HEK293 (cell line): ENCODE measurements around the gene PAK2.

ENCODE experiments used
- CTCF ChIA-PET: fragments of 350-600 bp; formaldehyde crosslinking; extraction: SDS; loops from one replicate; lab custom pipeline; 2021; ENCODE audit warnings: antibody characterized with exemption; lab: Yijun Ruan, JAX
- POLR2A ChIA-PET: fragments of 300-600 bp; formaldehyde crosslinking; extraction: SDS; loops from one replicate; lab custom pipeline; 2020; ENCODE audit warnings: antibody characterized with exemption, inconsistent platforms; lab: Yijun Ruan, JAX
- H3K27ac ChIP-seq: fragments of 200-500 bp; sonication (Bioruptor generic); 2 replicates; pipeline ENCODE4 v1.5.1; 2014; ENCODE audit warnings: low read depth, low read length, control low read depth, inconsistent platforms; ENCODE audit errors: extremely low read depth
- H3K36me3 ChIP-seq, 2 experiments: fragments of 200-500 bp in 1 of 2; sonication (Bioruptor generic) in 1 of 2; 1 replicate in 1 of 2; 2 replicates in 1 of 2; pipeline ENCODE4 v1.5.1; 2014 to 2017; ENCODE audit warnings: inconsistent platforms in 2 of 2, low read length in 2 of 2; ENCODE audit not compliant: control insufficient read depth in 2 of 2, insufficient read depth in 1 of 2
- H3K4me1 ChIP-seq: fragments of 200-500 bp; sonication (Bioruptor generic); 2 replicates; pipeline ENCODE4 v1.5.1; 2014; ENCODE audit warnings: mild to moderate bottlenecking, low read length, inconsistent platforms; ENCODE audit not compliant: control insufficient read depth, insufficient read depth
- H3K4me3 ChIP-seq: 2 replicates; pipeline ENCODE4 v1.5.1; 2011; ENCODE audit warnings: low read depth, mild to moderate bottlenecking, control low read depth, low read length, moderate library complexity
- H3K9me3 ChIP-seq: fragments of 200-500 bp; sonication (Bioruptor generic); 2 replicates; pipeline ENCODE4 v1.5.1; 2014; ENCODE audit warnings: low read depth, low read length, inconsistent platforms; ENCODE audit not compliant: control insufficient read depth, insufficient read depth
- GFI1B ChIP-seq: fragments of 450-650 bp; formaldehyde crosslinking; IDR thresholded peaks from 2 replicates; pipeline ENCODE4 v1.5.1; 2016; ENCODE audit warnings: missing biosample characterization, missing genetic modification characterization
- IKZF3 ChIP-seq: fragments of 450-650 bp; IDR thresholded peaks from 2 replicates; pipeline ENCODE4 v1.5.0; 2018; ENCODE audit warnings: missing biosample characterization, mild to moderate bottlenecking, missing genetic modification characterization, moderate library complexity
- KLF16 ChIP-seq: fragments of 450-650 bp; formaldehyde crosslinking; IDR thresholded peaks from 2 replicates; pipeline ENCODE4 v1.5.1; 2017; ENCODE audit warnings: missing biosample characterization, missing genetic modification characterization
- OSR2 ChIP-seq: fragments of 450-650 bp; formaldehyde crosslinking; IDR thresholded peaks from 2 replicates; pipeline ENCODE4 v1.5.1; 2016; ENCODE audit warnings: missing biosample characterization, missing genetic modification characterization
- SCRT1 ChIP-seq: fragments of 450-650 bp; formaldehyde crosslinking; IDR thresholded peaks from 2 replicates; pipeline ENCODE4 v1.5.1; 2016; ENCODE audit warnings: missing biosample characterization, missing genetic modification characterization, borderline replicate concordance
- SP2 ChIP-seq: fragments of 450-650 bp; formaldehyde crosslinking; IDR thresholded peaks from 2 replicates; pipeline ENCODE4 v1.5.1; 2016; ENCODE audit warnings: missing biosample characterization, missing genetic modification characterization
- TRIM28 ChIP-seq: IDR thresholded peaks from 2 replicates; pipeline ENCODE4 v1.6.1; 2011; ENCODE audit warnings: low read length, control low read depth, borderline replicate concordance
- YY1 ChIP-seq: fragments of 450-650 bp; formaldehyde crosslinking; IDR thresholded peaks from 2 replicates; pipeline ENCODE4 v1.5.1; 2018; ENCODE audit warnings: missing biosample characterization, missing genetic modification characterization
- ZBTB17 ChIP-seq: fragments of 450-650 bp; formaldehyde crosslinking; IDR thresholded peaks from 2 replicates; pipeline ENCODE4 v1.5.1; 2016; ENCODE audit warnings: missing biosample characterization, missing genetic modification characterization
- ZFP3 ChIP-seq: fragments of 450-650 bp; formaldehyde crosslinking; IDR thresholded peaks from 2 replicates; pipeline ENCODE4 v1.5.1; 2016; ENCODE audit warnings: low read depth, missing biosample characterization, missing genetic modification characterization
- ZFP37 ChIP-seq: fragments of 450-650 bp; formaldehyde crosslinking; IDR thresholded peaks from 2 replicates; pipeline ENCODE4 v1.5.1; 2016; ENCODE audit warnings: missing biosample characterization, missing genetic modification characterization
- ZIC2 ChIP-seq: fragments of 450-650 bp; formaldehyde crosslinking; IDR thresholded peaks from 2 replicates; pipeline ENCODE4 v1.5.1; 2016; ENCODE audit warnings: missing biosample characterization, missing genetic modification characterization
- ZNF112 ChIP-seq: fragments of 450-650 bp; formaldehyde crosslinking; IDR thresholded peaks from 2 replicates; pipeline ENCODE4 v1.5.0; 2017; ENCODE audit warnings: missing biosample characterization, missing genetic modification characterization
- ZNF114 ChIP-seq: fragments of 450-650 bp; formaldehyde crosslinking; IDR thresholded peaks from 2 replicates; pipeline ENCODE4 v1.5.0; 2017; ENCODE audit warnings: missing biosample characterization, missing genetic modification characterization
- ZNF146 ChIP-seq: fragments of 450-650 bp; formaldehyde crosslinking; IDR thresholded peaks from 2 replicates; pipeline ENCODE4 v1.5.1; 2016; ENCODE audit warnings: missing biosample characterization, missing genetic modification characterization
- ZNF239 ChIP-seq: fragments of 450-650 bp; formaldehyde crosslinking; IDR thresholded peaks from 2 replicates; pipeline ENCODE4 v1.5.1; 2016; ENCODE audit warnings: missing biosample characterization, missing genetic modification characterization
- ZNF324 ChIP-seq: fragments of 450-650 bp; formaldehyde crosslinking; IDR thresholded peaks from 2 replicates; pipeline ENCODE4 v1.5.1; 2016; ENCODE audit warnings: missing biosample characterization, missing genetic modification characterization
- ZNF335 ChIP-seq: fragments of 450-650 bp; formaldehyde crosslinking; conservative IDR thresholded peaks from 2 replicates; pipeline ENCODE4 v1.5.1; 2016; ENCODE audit warnings: missing biosample characterization, missing genetic modification characterization
- ZNF341 ChIP-seq: fragments of 450-650 bp; formaldehyde crosslinking; IDR thresholded peaks from 2 replicates; pipeline ENCODE4; 2016; ENCODE audit warnings: low read depth, missing biosample characterization, missing genetic modification characterization
- ZNF350 ChIP-seq: fragments of 450-650 bp; formaldehyde crosslinking; IDR thresholded peaks from 2 replicates; pipeline ENCODE4 v1.5.0; 2017; ENCODE audit warnings: missing biosample characterization, mild to moderate bottlenecking, missing genetic modification characterization
- ZNF394 ChIP-seq: fragments of 450-650 bp; formaldehyde crosslinking; IDR thresholded peaks from 2 replicates; pipeline ENCODE4 v1.5.1; 2016; ENCODE audit warnings: missing biosample characterization, missing genetic modification characterization, mild to moderate bottlenecking, moderate library complexity, borderline replicate concordance
- ZNF433 ChIP-seq: fragments of 450-650 bp; formaldehyde crosslinking; IDR thresholded peaks from 2 replicates; pipeline ENCODE4 v1.5.1; 2016; ENCODE audit warnings: missing biosample characterization, missing genetic modification characterization, low read depth
- ZNF529 ChIP-seq: fragments of 450-650 bp; formaldehyde crosslinking; IDR thresholded peaks from 2 replicates; pipeline ENCODE4 v1.5.1; 2017; ENCODE audit warnings: missing genetic modification characterization, missing biosample characterization; ENCODE audit not compliant: insufficient replicate concordance
- ZNF530 ChIP-seq: fragments of 450-650 bp; formaldehyde crosslinking; IDR thresholded peaks from 2 replicates; pipeline ENCODE4 v1.5.1; 2016; ENCODE audit warnings: low read depth, missing biosample characterization, missing genetic modification characterization
- ZNF571 ChIP-seq: fragments of 450-650 bp; formaldehyde crosslinking; IDR thresholded peaks from 2 replicates; pipeline ENCODE4 v1.5.0; 2017; ENCODE audit warnings: missing biosample characterization, missing genetic modification characterization
- ZNF585B ChIP-seq: fragments of 450-650 bp; formaldehyde crosslinking; IDR thresholded peaks from 2 replicates; pipeline ENCODE4 v1.5.1; 2016; ENCODE audit warnings: missing biosample characterization, missing genetic modification characterization
- ZNF596 ChIP-seq: fragments of 450-650 bp; IDR thresholded peaks from 2 replicates; pipeline ENCODE4 v1.5.0; 2018; ENCODE audit warnings: missing biosample characterization, mild to moderate bottlenecking, missing genetic modification characterization, moderate library complexity
- ZNF600 ChIP-seq: fragments of 450-650 bp; formaldehyde crosslinking; IDR thresholded peaks from 2 replicates; pipeline ENCODE4 v1.5.1; 2016; ENCODE audit warnings: missing biosample characterization, missing genetic modification characterization
- ZNF629 ChIP-seq: fragments of 450-650 bp; formaldehyde crosslinking; IDR thresholded peaks from 2 replicates; pipeline ENCODE4 v1.5.1; 2017; ENCODE audit warnings: missing biosample characterization, missing genetic modification characterization
- ZNF701 ChIP-seq: fragments of 450-650 bp; formaldehyde crosslinking; IDR thresholded peaks from 2 replicates; pipeline ENCODE4 v1.5.1; 2016; ENCODE audit warnings: missing biosample characterization, missing genetic modification characterization
- TF ChIP-seq, protein P1 (sequence below): sonication (generic); formaldehyde crosslinking; IDR thresholded peaks from 2 replicates; pipeline ENCODE4 v1.8.1; 2022; ENCODE audit warnings: mild to moderate bottlenecking, moderate library complexity, missing genetic modification reagents
- TF ChIP-seq, protein P2 (sequence below): fragments of 450-650 bp; formaldehyde crosslinking; IDR thresholded peaks from 2 replicates; pipeline ENCODE4 v1.5.1; 2016; ENCODE audit warnings: missing biosample characterization, missing genetic modification characterization

PAK2 gene

DNA sequence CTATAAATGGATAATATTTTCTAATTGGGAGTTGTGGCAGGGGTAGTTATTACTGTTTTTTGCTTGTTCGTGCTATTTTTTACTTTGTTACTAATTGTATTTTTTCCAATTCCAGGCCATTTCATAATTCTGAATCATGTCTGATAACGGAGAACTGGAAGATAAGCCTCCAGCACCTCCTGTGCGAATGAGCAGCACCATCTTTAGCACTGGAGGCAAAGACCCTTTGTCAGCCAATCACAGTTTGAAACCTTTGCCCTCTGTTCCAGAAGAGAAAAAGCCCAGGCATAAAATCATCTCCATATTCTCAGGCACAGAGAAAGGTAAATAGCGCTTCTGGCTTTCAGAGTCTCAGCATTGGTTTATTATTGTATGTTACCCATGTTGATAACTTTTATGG, 42.9 kb downstream of the PAK2 start:
- Histone ChIP-seq H3K27ac (no peak overlapping the region), H3K36me3 (peaks cover 0 to 25% of the 10 kb centered on the region in 2 experiments; a peak in 2 of 3 replicates), H3K4me1 (peaks cover 1% of the 10 kb centered on the region; the same call in 1 of the 2 replicates), H3K4me3 (no peak overlapping the region), H3K9me3 (no peaks in the 10 kb centered on the region)
- ChIA-PET CTCF (no interaction called here), POLR2A (no interaction called here)
- TF ChIP-seq ZNF350 (tag by site-specific recombination) (no peak), ZNF529 (no peak), ZNF146 (tag by site-specific recombination) (no peak), ZNF324 (tag by site-specific recombination) (no peak), ZNF530 (tag by site-specific recombination) (no peak)
- TF ChIP-seq, protein P1, sequence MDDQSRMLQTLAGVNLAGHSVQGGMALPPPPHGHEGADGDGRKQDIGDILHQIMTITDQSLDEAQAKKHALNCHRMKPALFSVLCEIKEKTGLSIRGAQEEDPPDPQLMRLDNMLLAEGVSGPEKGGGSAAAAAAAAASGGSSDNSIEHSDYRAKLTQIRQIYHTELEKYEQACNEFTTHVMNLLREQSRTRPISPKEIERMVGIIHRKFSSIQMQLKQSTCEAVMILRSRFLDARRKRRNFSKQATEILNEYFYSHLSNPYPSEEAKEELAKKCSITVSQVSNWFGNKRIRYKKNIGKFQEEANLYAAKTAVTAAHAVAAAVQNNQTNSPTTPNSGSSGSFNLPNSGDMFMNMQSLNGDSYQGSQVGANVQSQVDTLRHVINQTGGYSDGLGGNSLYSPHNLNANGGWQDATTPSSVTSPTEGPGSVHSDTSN (CRISPR knock-in tag), result no peak

DNA sequence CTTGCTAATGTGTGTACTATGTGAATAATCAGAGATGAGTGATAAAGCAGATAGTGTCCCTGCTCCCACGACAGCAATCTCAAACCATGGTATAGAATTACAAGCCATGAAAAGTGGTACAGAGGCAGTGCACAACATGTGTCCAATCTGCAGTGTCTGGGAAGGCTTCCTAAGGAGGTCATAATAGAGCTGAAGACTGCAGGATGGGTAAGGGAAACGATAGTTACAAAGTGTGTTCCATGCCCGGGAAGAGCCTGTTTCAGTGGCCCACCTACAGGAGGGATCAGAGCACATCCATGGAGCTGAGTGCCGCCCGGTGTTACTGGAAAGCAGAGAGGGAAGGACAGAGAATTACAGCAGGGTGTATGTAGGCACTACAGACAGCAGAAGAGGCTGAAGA, 48.9 kb downstream of the PAK2 start:
- Histone ChIP-seq H3K9me3 (no peaks in the 10 kb centered on the region), H3K27ac (no peak overlapping the region), H3K4me1 (peaks cover 6% of the 10 kb centered on the region), H3K36me3 (peaks cover 0 to 17% of the 10 kb centered on the region in 2 experiments; a peak in 2 of 3 replicates), H3K4me3 (no peak overlapping the region)
- TF ChIP-seq ZNF585B (tag by site-specific recombination) (no peak), ZNF600 (tag by site-specific recombination) (peak; percentile 85), SCRT1 (0 out of 2 replicates have a peak, but pooled peaks have one; percentile 65), ZNF341 (tag by site-specific recombination) (peak; percentile 31; the same call in 1 of the 2 replicates), KLF16 (no peak), ZBTB17 (tag by site-specific recombination) (peak; percentile 83), ZNF146 (tag by site-specific recombination) (no peak), IKZF3 (tag by site-specific recombination) (peak; percentile 34; the same call in 1 of the 2 replicates), ZNF335 (0 out of 2 replicates have a peak, but pooled peaks have one; percentile 10), GFI1B (no peak), OSR2 (0 out of 2 replicates have a peak, but pooled peaks have one; percentile 21), ZIC2 (peak; percentile 41), TRIM28 (0 out of 2 replicates have a peak, but pooled peaks have one; percentile 24), ZFP37 (0 out of 2 replicates have a peak, but pooled peaks have one; percentile 12), YY1 (no peak), ZNF629 (tag by site-specific recombination) (no peak)
- TF ChIP-seq, protein P2, sequence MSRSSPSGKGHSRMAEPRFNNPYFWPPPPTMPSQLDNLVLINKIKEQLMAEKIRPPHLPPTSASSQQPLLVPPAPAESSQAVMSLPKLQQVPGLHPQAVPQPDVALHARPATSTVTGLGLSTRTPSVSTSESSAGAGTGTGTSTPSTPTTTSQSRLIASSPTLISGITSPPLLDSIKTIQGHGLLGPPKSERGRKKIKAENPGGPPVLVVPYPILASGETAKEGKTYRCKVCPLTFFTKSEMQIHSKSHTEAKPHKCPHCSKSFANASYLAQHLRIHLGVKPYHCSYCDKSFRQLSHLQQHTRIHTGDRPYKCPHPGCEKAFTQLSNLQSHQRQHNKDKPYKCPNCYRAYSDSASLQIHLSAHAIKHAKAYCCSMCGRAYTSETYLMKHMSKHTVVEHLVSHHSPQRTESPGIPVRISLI (tag by site-specific recombination), result no peak
- CTCF ChIA-PET, result interaction anchor here (0.6 to 1.1 kb wide), 2 partner anchors 8 to 22 kb away, joined by 3 read pairs; no protein-coding TSS in a partner anchor
- POLR2A ChIA-PET, result interaction anchor here (0.7 to 1.2 kb wide), 2 partner anchors 48 to 154 kb away, joined by 3 read pairs; partner anchors contain the start of gene NCBP2

DNA sequence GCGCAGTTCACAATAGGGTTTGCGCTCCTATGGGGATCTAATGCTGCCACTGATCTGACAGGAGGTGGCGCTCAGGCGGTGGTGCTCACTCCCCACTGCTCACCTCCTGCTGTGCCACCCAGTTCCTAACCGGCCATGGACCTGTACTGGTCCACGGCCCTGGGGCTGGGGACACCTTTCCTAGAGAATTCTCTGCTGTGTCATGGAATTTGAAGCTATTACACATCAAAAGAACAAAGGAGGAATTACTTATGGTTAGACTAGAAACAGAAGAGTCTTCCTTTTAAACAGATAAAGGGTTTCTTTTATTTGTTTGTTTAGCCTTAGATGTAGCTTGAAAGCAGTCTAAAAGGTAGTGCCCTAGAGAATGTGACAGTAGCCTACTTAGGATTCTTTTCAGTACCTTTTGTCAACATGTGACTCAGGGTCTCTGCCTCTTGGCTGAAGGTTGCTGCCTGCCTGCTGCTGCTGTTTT, 50.3 kb downstream of the PAK2 start:
- H3K4me1 ChIP-seq, result peaks cover 6% of the 10 kb centered on the region
- peaks cover 0 to 16% of the 10 kb centered on the region in 2 experiments; a peak in 2 of 3 replicates for H3K36me3 ChIP-seq
- no peak overlapping the region for H3K27ac ChIP-seq
- TF ChIP-seq ZNF239 (tag by site-specific recombination) (no peak), ZNF585B (tag by site-specific recombination) (no peak), ZNF112 (tag by site-specific recombination) (no peak), ZFP3 (tag by site-specific recombination) (no peak), IKZF3 (tag by site-specific recombination) (no peak), ZNF701 (tag by site-specific recombination) (no peak), ZNF571 (tag by site-specific recombination) (no peak), SP2 (no peak), ZNF433 (no peak), ZNF114 (no peak), ZNF596 (tag by site-specific recombination) (no peak), ZNF394 (no peak)
- TF ChIP-seq, all 188 proteins: peak for 0
- POLR2A ChIA-PET, result no interaction called here
- CTCF ChIA-PET, result interaction anchor here (0.6 to 1.1 kb wide), 3 partner anchors 10 to 254 kb away, joined by 3 to 7 read pairs (median 4); no protein-coding TSS in a partner anchor
- Histone ChIP-seq H3K9me3 (no peaks in the 10 kb centered on the region), H3K4me3 (no peak overlapping the region)
